GM12801 (cell line): ENCODE measurements around the gene RTRAF.

Source experiments
- CTCF ChIP-seq: IDR thresholded peaks from one replicate; pipeline ENCODE4 v1.5.1; 2011; ENCODE audit warnings: control low read depth; ENCODE audit not compliant: insufficient read length; ENCODE audit errors: extremely low read depth

Gene RTRAF

DNA sequence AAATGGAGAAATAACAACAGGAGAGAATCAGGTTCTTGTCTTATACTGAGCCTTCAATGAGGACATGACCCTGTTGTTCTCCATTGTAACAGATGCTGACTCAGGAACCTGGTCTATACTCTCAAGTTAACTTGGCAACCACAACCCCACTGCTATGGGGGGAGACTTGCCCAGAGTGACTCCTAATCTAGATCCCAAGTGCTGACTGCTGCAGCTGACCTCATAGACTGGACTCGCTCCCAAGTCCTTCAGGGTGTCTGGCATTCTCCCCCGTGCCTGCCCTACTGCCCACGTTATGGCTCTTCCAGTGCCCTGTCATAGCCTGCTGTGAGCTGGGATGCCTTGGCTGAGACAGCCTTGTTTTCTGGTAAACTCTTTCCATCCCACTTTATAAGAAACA, 42.4 kb downstream of the RTRAF start:
- no peak for TF ChIP-seq CTCF

GRCh38 chr14:52032204-52032801, 43.0 kb downstream of the RTRAF start:
- no peak for TF ChIP-seq CTCF

DNA sequence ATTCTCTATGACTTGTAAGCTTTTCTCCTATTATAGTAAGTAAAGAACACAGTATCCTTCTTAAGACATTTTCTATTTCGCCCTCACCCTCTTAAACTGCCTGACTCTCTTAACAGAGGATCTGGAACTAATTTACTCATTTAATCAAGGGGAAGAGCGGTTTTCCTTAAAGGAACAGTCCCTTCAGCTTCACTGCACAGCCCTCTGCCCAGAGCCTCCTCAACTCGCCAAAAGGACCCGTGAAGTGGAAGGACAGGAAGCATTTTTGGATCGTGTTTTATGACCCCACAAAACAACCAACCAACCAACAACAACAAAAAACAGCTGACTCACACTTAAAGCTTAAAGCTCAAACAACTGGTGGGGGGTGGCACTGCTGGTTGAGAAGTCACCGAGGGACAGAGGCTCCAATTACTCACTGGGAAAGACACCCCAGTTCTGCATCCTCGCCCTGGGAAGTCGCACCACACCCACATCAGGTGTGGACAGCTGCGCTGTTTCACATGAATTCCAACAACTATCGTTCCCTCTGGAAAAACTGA, 43.8 kb downstream of the RTRAF start:
- TF ChIP-seq CTCF = no peak

DNA sequence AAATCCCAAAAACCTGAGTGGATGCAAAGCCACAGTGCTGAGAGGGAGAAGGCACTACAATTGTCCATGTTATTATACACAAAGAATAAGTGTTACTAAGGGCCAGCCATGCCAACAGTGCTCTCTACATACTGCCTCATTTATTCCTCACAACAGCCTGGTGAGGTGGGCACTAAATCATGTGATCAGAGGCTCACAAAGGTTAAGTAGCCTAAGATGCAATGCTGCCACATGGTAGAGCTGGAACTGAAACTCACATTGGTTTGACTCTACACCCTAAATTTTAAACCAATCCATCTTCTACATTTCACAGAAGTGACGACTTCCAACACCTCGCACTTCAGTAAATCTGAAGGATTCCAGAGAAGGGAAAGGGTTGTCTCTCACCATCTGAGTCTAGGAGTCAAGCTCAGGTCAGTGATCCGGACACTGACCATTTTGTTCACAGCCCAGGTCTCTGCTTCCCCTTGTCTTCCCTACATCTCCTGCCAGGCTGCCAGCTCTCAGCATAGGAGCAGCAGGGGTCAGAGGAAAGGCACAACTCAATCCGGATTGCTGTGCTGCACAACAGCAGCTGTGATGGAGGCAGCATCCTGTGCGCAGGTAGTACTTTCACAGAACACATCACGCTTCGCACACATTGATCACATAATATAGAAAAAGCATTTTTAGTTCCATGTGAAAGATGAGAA, 49.9 kb downstream of the RTRAF start:
- no peak for TF ChIP-seq CTCF

DNA sequence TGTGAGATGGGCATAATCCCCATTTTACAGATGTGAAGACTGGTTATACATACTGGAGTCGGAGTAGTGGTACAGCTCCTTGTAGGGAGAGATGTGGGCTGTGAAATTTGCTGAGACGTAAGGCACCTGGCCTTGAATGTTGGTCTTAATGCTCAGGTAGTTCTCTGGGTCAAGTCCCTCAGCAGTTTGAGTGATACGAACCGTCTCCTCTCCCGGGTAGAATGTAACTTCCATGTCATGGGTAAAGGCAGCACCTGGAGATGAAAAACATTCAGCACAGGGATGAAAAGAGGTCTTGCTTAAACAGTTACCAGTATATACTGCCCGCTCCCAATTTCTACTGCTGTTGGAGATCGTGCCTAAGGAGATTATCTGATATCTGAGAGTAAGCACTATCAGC, 51.3 kb downstream of the RTRAF start:
- TF ChIP-seq CTCF = no peak

GRCh38 chr14:52042371-52043289, 53.3 kb downstream of the RTRAF start:
- no peak for TF ChIP-seq CTCF

DNA sequence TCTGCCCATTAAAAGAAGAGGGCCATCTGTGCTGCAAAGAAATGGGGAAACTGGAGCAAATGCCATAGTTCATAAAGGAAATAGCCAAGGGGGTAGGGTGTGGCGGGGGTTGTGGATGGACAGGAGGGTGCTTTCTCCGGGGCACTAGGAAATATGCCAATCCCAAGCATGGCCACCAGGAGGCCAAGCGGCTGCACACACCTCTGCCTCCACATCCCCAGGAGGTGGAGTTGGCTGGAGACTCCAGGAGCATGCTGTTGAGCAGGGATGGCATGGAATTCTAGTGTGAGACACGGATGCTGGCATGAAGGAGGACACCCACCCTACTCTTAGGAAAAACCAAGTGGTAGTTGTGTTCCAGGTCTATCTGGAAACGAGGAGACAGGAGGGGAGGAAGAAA, 54.3 kb downstream of the RTRAF start:
- no peak for TF ChIP-seq CTCF
